ENCODE data around the gene HSPA14. TPM values are rescaled to one million over a fixed set of nuclear protein-coding genes. Genes with fewer than 3 reads are reported as not detected.
A peak's percentile ranks its signal among the peaks of the same experiment; 100 is the strongest.
"Not testable (repeated sequence)": the region's sequence is repeated elsewhere in the genome, so short reads cannot be mapped to it uniquely, and the experiment has no call there.

HSPA14 gene
- total RNA-seq, 3 donors from 2014 or later (not counting 1 experiment from before 2014, with no cell fraction given) = 18.9 to 25.6 (median 24.5) TPM

GRCh38 chr10:14810969-14811953, 26.8 kb upstream of the HSPA14 start:
- peaks cover 6% of the 10 kb centered on the region for H3K4me1 ChIP-seq (ENCODE audit: control insufficient read depth, insufficient read depth, low read length)
- Mint-ChIP-seq H3K36me3 (no peaks in the 10 kb centered on the region), H3K27me3 (ENCODE audit: low read depth in 2 of 2) (no peaks in the 10 kb centered on the region), H3K4me3 (no peak overlapping the region), H3K27ac (no peak overlapping the region), H3K9me3 (no peaks in the 10 kb centered on the region), H3K4me1 (peaks cover 9% of the 10 kb centered on the region in 2 donors)
- 88% methylated on average over 9 of the region's 9 CpGs for WGBS (ENCODE audit: insufficient coverage)
- no peak for TF ChIP-seq CTCF (IDR thresholded peaks at IDR 0.05)
- H3K27me3 ChIP-seq (ENCODE audit: control insufficient read depth, insufficient read depth, low read length) = no peaks in the 10 kb centered on the region
- H3K27ac ChIP-seq (ENCODE audit: low read length) = no peak overlapping the region
- ATAC-seq (no peak), DNase-seq (no peak)
- intact Hi-C loops (cut with micrococcal nuclease) = no loop called here
- H3K36me3 ChIP-seq (ENCODE audit: control insufficient read depth, insufficient read depth, low read length) = no peaks in the 10 kb centered on the region
- no peaks in the 10 kb centered on the region for H3K9me3 ChIP-seq (ENCODE audit: control insufficient read depth, insufficient read depth, low read length)
- H3K4me3 ChIP-seq (ENCODE audit: low read length) = no peak overlapping the region

DNA sequence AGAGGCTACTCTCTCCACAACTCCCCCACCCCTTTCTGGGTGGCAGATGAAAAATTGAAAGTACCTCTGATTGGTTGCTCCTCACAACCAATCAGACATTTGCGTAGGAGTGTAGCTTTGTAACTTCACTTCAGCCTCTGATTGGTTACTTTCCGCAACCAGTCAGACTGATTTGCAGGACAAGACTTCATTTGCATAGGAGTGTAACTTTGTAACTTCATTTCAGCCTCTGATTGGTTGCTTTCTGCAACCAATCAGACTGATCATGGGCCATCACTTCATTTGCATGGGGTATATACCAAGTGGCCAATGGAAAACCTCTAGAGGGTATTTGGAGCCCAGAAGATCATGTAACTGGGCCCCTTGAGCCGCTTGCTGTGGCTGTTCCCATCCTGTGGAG, 25.8 kb upstream of the HSPA14 start:
- Mint-ChIP-seq H3K36me3 (no peaks in the 10 kb centered on the region), H3K9me3 (no peaks in the 10 kb centered on the region), H3K27me3 (ENCODE audit: low read depth in 2 of 2) (no peaks in the 10 kb centered on the region), H3K27ac (peak overlapping the region in 1 of 2 donors; percentile 72), H3K4me1 (peaks cover 9% of the 10 kb centered on the region in 2 donors), H3K4me3 (no peak overlapping the region)
- WGBS (ENCODE audit: insufficient coverage) = 80% methylated on average over 3 of the region's 3 CpGs
- no peak overlapping the region for H3K4me3 ChIP-seq (ENCODE audit: low read length)
- intact Hi-C loops (cut with micrococcal nuclease) = no loop called here
- H3K27ac ChIP-seq (ENCODE audit: low read length) = no peak overlapping the region
- peaks cover 6% of the 10 kb centered on the region for H3K4me1 ChIP-seq (ENCODE audit: control insufficient read depth, insufficient read depth, low read length)
- H3K9me3 ChIP-seq (ENCODE audit: control insufficient read depth, insufficient read depth, low read length) = no peaks in the 10 kb centered on the region
- no peak for TF ChIP-seq CTCF (IDR thresholded peaks at IDR 0.05)
- no peaks in the 10 kb centered on the region for H3K36me3 ChIP-seq (ENCODE audit: control insufficient read depth, insufficient read depth, low read length)
- no peaks in the 10 kb centered on the region for H3K27me3 ChIP-seq (ENCODE audit: control insufficient read depth, insufficient read depth, low read length)
- ATAC-seq (peak; percentile 34 to 51 (median 43)), DNase-seq (peak in 1 of 2 donors; percentile 15)

DNA sequence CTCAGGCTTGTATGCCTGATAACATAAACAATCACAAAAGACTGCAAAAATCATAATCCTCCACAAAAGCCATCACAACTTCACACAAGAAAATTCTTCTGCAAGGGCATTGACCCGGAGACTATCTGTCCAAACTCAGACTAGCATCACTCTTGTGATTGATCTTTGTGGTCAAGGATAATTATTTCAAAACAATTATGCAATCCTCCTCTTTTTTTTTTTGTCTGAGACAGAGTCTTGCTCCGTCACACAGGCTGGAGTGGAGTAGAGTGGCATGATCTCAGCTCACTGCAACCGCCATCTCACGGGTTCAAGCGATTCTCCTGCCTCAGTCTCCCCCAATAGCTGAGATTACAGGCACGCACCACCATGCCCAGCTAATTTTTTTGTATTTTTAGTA, 22.4 kb upstream of the HSPA14 start:
- Histone ChIP-seq H3K9me3 (ENCODE audit: control insufficient read depth, insufficient read depth, low read length) (no peaks in the 10 kb centered on the region), H3K4me3 (ENCODE audit: low read length) (no peak overlapping the region), H3K27ac (ENCODE audit: low read length) (no peak overlapping the region), H3K27me3 (ENCODE audit: control insufficient read depth, insufficient read depth, low read length) (no peaks in the 10 kb centered on the region), H3K4me1 (ENCODE audit: control insufficient read depth, insufficient read depth, low read length) (peaks cover 6% of the 10 kb centered on the region), H3K36me3 (ENCODE audit: control insufficient read depth, insufficient read depth, low read length) (no peaks in the 10 kb centered on the region)
- Mint-ChIP-seq H3K4me1 (peaks cover 9% of the 10 kb centered on the region in 2 donors), H3K9me3 (no peaks in the 10 kb centered on the region), H3K4me3 (no peak overlapping the region), H3K36me3 (no peaks in the 10 kb centered on the region), H3K27ac (no peak overlapping the region), H3K27me3 (ENCODE audit: low read depth in 2 of 2) (no peaks in the 10 kb centered on the region)
- no peak for TF ChIP-seq CTCF (IDR thresholded peaks at IDR 0.05)
- DNase-seq = no peak
- intact Hi-C loops (cut with micrococcal nuclease) = no loop called here
- WGBS (ENCODE audit: insufficient coverage) = 92% methylated on average over 6 of the region's 6 CpGs
- no peak for ATAC-seq

- H3K4me3 Mint-ChIP-seq; DNase-seq; H3K36me3 ChIP-seq (ENCODE audit: control insufficient read depth, insufficient read depth, low read length); H3K4me3 ChIP-seq (ENCODE audit: low read length); H3K4me1 ChIP-seq (ENCODE audit: control insufficient read depth, insufficient read depth, low read length); ATAC-seq; H3K27me3 Mint-ChIP-seq (ENCODE audit: low read depth in 2 of 2); H3K4me1 Mint-ChIP-seq; H3K9me3 Mint-ChIP-seq; H3K9me3 ChIP-seq (ENCODE audit: control insufficient read depth, insufficient read depth, low read length); H3K27ac Mint-ChIP-seq; H3K27me3 ChIP-seq (ENCODE audit: control insufficient read depth, insufficient read depth, low read length); H3K36me3 Mint-ChIP-seq; intact Hi-C loops (cut with micrococcal nuclease); H3K27ac ChIP-seq (ENCODE audit: low read length): not testable (repeated sequence)
- WGBS (ENCODE audit: insufficient coverage) = 100% methylated on average over 6 of the region's 7 CpGs
Observed at GRCh38 chr10:14816717-14817116, 21.4 kb upstream of the HSPA14 start.

Measured in natural killer cell (primary cell).